Sigmoid colon (tissue), 7 donors: ENCODE results near the gene MTRF1L. TPM values are rescaled to one million over a fixed set of nuclear protein-coding genes. Genes with fewer than 3 reads are reported as not detected.
"Not testable (repeated sequence)": the region's sequence is repeated elsewhere in the genome, so short reads cannot be mapped to it uniquely, and the experiment has no call there.

Experiments used
- DNase-seq: peaks from one replicate; pipeline ENCODE4 v3.0.0-alpha.2; 2019
- H3K27ac ChIP-seq, 4 donors: fragments of 200-600 bp; sonication (generic); one replicate each; pipeline ENCODE4 v1.5.1; 2016 to 2019; ENCODE audit warnings: mild to moderate bottlenecking in 1 of 4
- H3K27me3 ChIP-seq, 3 donors: fragments of 200-600 bp; sonication (generic); one replicate each; pipeline ENCODE4 v1.5.1; 2019; ENCODE audit warnings: mild to moderate bottlenecking in 1 of 3
- H3K36me3 ChIP-seq, 4 donors: fragments of 200-600 bp; sonication (generic); one replicate each; pipeline ENCODE4 v1.5.1; 2016 to 2019
- H3K4me1 ChIP-seq, 4 donors: fragments of 200-600 bp; sonication (generic); one replicate each; pipeline ENCODE4 v1.5.1; 2017 to 2019
- H3K4me3 ChIP-seq, 4 donors: fragments of 200-600 bp; sonication (generic); one replicate each; pipeline ENCODE4 v1.5.1; 2017 to 2019; ENCODE audit warnings: mild to moderate bottlenecking in 2 of 4, moderate library complexity in 1 of 4
- H3K9me3 ChIP-seq, 4 donors: fragments of 200-600 bp in 3 of 4; sonication (generic) in 3 of 4; one replicate each; pipeline versions ENCODE4 v1.5.1 to v1.6.1; 2013 to 2019
- CTCF ChIP-seq, 4 experiments: fragments of 450-650 bp in 3 of 4; fragments of 200-600 bp in 1 of 4; IDR thresholded peaks; one replicate each; pipeline ENCODE4 v1.5.1; 2016 to 2019; ENCODE audit warnings: antibody characterized with exemption in 4 of 4, mild to moderate bottlenecking in 3 of 4, moderate library complexity in 2 of 4
- EP300 ChIP-seq, 4 donors: sonication (generic); formaldehyde crosslinking; IDR thresholded peaks; one replicate each; pipeline ENCODE4 v1.6.1; 2017; ENCODE audit warnings: antibody characterized with exemption in 4 of 4
- POLR2A ChIP-seq, 2 donors: fragments of 450-650 bp; IDR thresholded peaks; one replicate each; pipeline ENCODE4 v1.6.1; 2016; ENCODE audit warnings: antibody characterized with exemption in 2 of 2, mild to moderate bottlenecking in 2 of 2, moderate library complexity in 2 of 2
- POLR2AphosphoS5 ChIP-seq, 4 donors: sonication (generic); formaldehyde crosslinking; IDR thresholded peaks; one replicate each; pipeline ENCODE4 v1.6.1; 2017; ENCODE audit warnings: antibody characterized with exemption in 4 of 4
- WGBS, 2 donors: extraction: QIAGEN DNeasy Blood & Tissue Kit; methylation state at CpG; one replicate each; pipeline ENCODE4 v1.1.7; 2013; 5-methylcytosine and 5-hydroxymethylcytosine counted together
- intact Hi-C: fragments of 100-400 bp; cut with DNase I; formaldehyde crosslinking; loops from one replicate; pipeline ENCODE4 v1.15.1; 2023
- polyA plus RNA-seq, 3 donors: library from polyadenylated mRNA; stranded (reverse); fragments of 200-250 nt; gene quantifications; one replicate each; pipeline ENCODE4 v1.2.3, GENCODE V29; 2013
- total RNA-seq, 4 donors: library from RNA; depleted of rRNA; stranded (reverse); fragments of >200 nt; gene quantifications; one replicate each; pipeline ENCODE4 v1.1.0, GENCODE V29; 2016
- donor health status: healthy with polysubstance abuse.
- donor health status: Bipolar disorder and iron deficiency.
- donor health status: healthy.

Gene MTRF1L
- total and polyA plus RNA-seq, 7 donors: 9.8 to 25.3 (median 19.9) TPM

DNA sequence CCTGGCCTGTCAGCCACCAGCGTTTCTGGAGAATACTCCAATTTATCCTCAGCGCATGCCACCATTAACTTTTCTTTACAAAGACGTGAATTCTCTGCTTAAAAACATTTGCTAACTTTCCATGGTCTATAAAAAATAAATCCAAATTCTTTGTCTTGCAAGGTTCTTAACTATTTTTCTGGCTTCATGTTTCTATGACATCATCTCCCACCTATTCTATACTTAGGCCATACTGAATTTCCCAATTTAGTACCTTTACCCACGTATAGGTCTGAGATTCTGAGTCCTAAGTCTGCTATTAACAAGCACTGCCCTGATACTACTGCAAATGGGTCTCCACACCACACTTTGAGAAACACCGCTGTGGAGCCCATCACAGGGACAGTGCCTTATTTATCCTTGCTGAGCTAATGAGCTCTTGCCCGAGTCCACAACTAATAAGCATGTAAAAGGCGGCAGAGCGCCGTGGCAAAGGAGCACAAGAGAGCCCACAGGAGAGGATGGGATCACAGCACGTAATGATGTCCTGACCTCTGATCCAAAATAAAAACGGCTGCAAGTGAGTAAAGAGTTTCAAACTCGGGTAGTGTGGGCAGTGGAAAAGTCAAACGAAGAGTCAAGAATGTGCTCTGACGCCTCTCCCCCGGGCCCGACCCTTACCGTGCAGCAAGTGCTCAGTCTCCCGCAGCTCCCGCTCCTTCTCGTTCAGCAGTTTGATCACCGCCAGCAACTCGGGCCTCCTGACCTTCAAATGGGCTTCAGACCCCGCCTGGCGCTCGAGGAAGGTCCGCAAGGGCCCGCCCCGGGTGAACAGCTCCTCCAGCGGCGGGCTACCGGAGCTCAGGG, 519 bp downstream of the MTRF1L start:
- DNase-seq: no peak
- H3K4me1 ChIP-seq: peaks cover 0 to 42% (median 33%) of the 10 kb centered on the region in 4 donors
- H3K9me3 ChIP-seq: no peaks in the 10 kb centered on the region
- H3K36me3 ChIP-seq: peaks cover 0 to 15% (median 2%) of the 10 kb centered on the region in 4 donors
- intact Hi-C loops: loop anchor here (2.0 kb wide), 1 partner anchor 19 kb away; the partner anchor contains the start of gene FBXO5
- no peaks in the 10 kb centered on the region for H3K27me3 ChIP-seq
- WGBS, 2 donors: 3 to 5% methylated on average over 25 of the region's 31 CpGs
- TF ChIP-seq EP300 (IDR thresholded peaks at IDR 0.05) (no peak), POLR2A (IDR thresholded peaks at IDR 0.05) (no peak), POLR2AphosphoS5 (IDR thresholded peaks at IDR 0.05) (no peak), CTCF (IDR thresholded peaks at IDR 0.05) (no peak)
- H3K27ac ChIP-seq: peak overlapping the region; percentile 86 to 90 (median 88)
- H3K4me3 ChIP-seq: peak overlapping the region; percentile 63 to 77 (median 64)

GRCh38 chr6:153000790-153001189, 1.7 kb downstream of the MTRF1L start:
- H3K27me3 ChIP-seq, H3K9me3 ChIP-seq, DNase-seq, intact Hi-C loops, H3K4me3 ChIP-seq: not testable (repeated sequence)
- Histone ChIP-seq H3K4me1 (peaks cover 0 to 42% (median 33%) of the 10 kb centered on the region in 4 donors), H3K27ac (peak overlapping the region in 2 of 4 donors; percentile 86 to 88), H3K36me3 (peaks cover 0 to 27% (median 2%) of the 10 kb centered on the region in 4 donors)
- WGBS, 2 donors: 94 to 95% methylated on average over 9 of the region's 9 CpGs

- H3K27me3 ChIP-seq: no peaks in the 10 kb centered on the region
- H3K27ac ChIP-seq: no peak overlapping the region
- no peaks in the 10 kb centered on the region for H3K9me3 ChIP-seq
- peaks cover 0 to 42% (median 33%) of the 10 kb centered on the region in 4 donors for H3K4me1 ChIP-seq
- no peak overlapping the region for H3K4me3 ChIP-seq
- no peak for DNase-seq
- peaks cover 0 to 28% (median 2%) of the 10 kb centered on the region in 4 donors for H3K36me3 ChIP-seq
- intact Hi-C loops: no loop called here
- TF ChIP-seq CTCF (IDR thresholded peaks at IDR 0.05) (no peak), EP300 (IDR thresholded peaks at IDR 0.05) (no peak), POLR2A (IDR thresholded peaks at IDR 0.05) (no peak), POLR2AphosphoS5 (IDR thresholded peaks at IDR 0.05) (no peak)
Measured at GRCh38 chr6:153000243-153000642, 2.3 kb downstream of the MTRF1L start.

DNA sequence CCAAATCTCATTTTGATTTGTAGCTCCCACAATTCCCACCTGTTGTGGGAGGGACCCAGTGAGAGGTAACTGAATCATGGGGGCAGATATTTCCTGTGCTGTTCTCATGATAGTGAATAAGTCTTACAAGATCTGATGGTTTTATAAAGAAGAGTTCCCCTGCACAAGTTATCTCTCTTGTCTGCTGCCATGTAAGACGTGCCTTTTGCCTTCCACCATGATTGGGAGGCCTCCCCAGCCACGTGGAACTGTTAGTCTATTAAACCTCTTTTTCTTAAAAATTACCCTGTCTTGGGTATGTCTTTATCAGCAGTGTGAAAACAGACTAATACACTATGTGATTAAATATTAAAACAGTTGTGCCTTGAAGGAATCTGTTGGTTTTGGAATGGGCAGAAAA, 3.0 kb downstream of the MTRF1L start:
- H3K4me3 ChIP-seq, DNase-seq, H3K27me3 ChIP-seq, intact Hi-C loops, H3K27ac ChIP-seq, H3K9me3 ChIP-seq: not testable (repeated sequence)
- Histone ChIP-seq H3K36me3 (peaks cover 0 to 35% (median 2%) of the 10 kb centered on the region in 4 donors), H3K4me1 (peaks cover 0 to 42% (median 33%) of the 10 kb centered on the region in 4 donors)
- WGBS, 2 donors: 90 to 91% methylated on average over 2 of the region's 2 CpGs

GRCh38 chr6:152993847-152994246, 8.7 kb downstream of the MTRF1L start:
- peaks cover 0 to 4% (median 0%) of the 10 kb centered on the region in 4 donors for H3K4me1 ChIP-seq
- H3K9me3 ChIP-seq: no peaks in the 10 kb centered on the region
- TF ChIP-seq POLR2A (IDR thresholded peaks at IDR 0.05) (no peak), POLR2AphosphoS5 (IDR thresholded peaks at IDR 0.05) (no peak), CTCF (IDR thresholded peaks at IDR 0.05) (no peak), EP300 (IDR thresholded peaks at IDR 0.05) (no peak)
- intact Hi-C loops: no loop called here
- no peak overlapping the region for H3K4me3 ChIP-seq
- no peak for DNase-seq
- peaks cover 0 to 83% (median 13%) of the 10 kb centered on the region in 4 donors for H3K36me3 ChIP-seq
- no peaks in the 10 kb centered on the region for H3K27me3 ChIP-seq
- no peak overlapping the region for H3K27ac ChIP-seq
